ENCODE results near the gene PTPRM. TPM values are rescaled to one million over a fixed set of nuclear protein-coding genes. Genes with fewer than 3 reads are reported as not detected.

The PTPRM gene
- total RNA-seq, 2 donors from 2014 or later = 53.4 to 64.7 TPM

- intact Hi-C loops (cut with DNase I) = no loop called here
- DNase-seq (ENCODE audit: low spot score) = no peak
Observed at GRCh38 chr18:8356001-8356400, 788.9 kb downstream of the PTPRM start.

- no peak for DNase-seq (ENCODE audit: low spot score)
- intact Hi-C loops (cut with DNase I) = no loop called here
Observed at GRCh38 chr18:8357320-8357719, 790.2 kb downstream of the PTPRM start.

GRCh38 chr18:8358033-8358765 is 791.1 kb downstream of the PTPRM start:
- DNase-seq (ENCODE audit: low spot score) = no peak
- intact Hi-C loops (cut with DNase I) = no loop called here

- no peak for DNase-seq (ENCODE audit: low spot score)
- intact Hi-C loops (cut with DNase I) = no loop called here
Observed at GRCh38 chr18:8359076-8359475, 792.0 kb downstream of the PTPRM start.

GRCh38 chr18:8359481-8359880 is 792.4 kb downstream of the PTPRM start:
- DNase-seq (ENCODE audit: low spot score) = no peak
- intact Hi-C loops (cut with DNase I) = no loop called here

- intact Hi-C loops (cut with DNase I) = no loop called here
- no peak for DNase-seq (ENCODE audit: low spot score)
Observed at GRCh38 chr18:8361941-8362471, 794.9 kb downstream of the PTPRM start.

DNA sequence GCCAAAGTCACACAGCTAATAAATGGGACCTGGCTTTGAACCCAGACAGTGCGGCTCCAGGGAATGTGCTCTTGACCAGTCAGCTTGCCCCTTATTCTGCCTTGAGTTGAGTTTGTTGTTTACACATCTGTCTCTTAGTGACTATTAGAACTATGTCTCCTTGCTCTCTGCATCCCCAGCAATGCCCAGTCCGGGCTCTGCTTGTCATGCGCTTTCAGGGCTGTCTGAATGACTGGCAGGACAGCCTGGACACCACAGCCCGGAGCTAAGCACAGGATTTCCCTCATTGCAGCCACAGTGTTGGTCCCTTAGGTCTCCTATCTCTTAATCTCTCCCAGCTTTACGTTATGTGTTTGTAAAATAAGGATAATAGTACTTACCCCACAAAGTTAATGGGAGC is 795.7 kb downstream of the PTPRM start:
- intact Hi-C loops (cut with DNase I) = no loop called here

GRCh38 chr18:8364385-8364784 is 797.3 kb downstream of the PTPRM start:
- no peak for DNase-seq (ENCODE audit: low spot score)
- intact Hi-C loops (cut with DNase I) = no loop called here

More for the DNA sequence above, 795.7 kb downstream of the PTPRM start:
- DNase-seq (ENCODE audit: low spot score) = no peak

GRCh38 chr18:8365006-8365405 is 797.9 kb downstream of the PTPRM start:
- intact Hi-C loops (cut with DNase I) = no loop called here
- no peak for DNase-seq (ENCODE audit: low spot score)

DNA sequence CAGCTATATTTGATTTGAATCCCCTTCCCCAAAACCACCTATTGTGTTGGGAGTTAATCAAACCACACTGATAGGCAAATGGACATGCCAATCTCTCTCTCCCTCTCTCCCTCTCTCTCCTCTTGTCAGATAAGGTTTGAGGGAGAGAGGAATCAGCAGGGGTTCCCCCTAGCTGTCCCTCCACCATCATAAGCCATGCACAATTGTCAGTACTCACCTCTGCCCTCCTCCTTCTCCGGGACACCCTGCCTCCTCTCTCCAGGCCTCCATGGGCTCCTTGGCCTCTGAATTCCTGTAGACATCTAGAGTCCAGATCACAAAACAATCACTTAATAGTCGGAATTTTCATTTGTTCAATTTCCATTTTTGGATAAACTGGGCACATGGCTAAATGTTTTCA is 798.4 kb downstream of the PTPRM start:
- intact Hi-C loops (cut with DNase I) = no loop called here
- DNase-seq (ENCODE audit: low spot score) = no peak

- intact Hi-C loops (cut with DNase I) = no loop called here
- no peak for DNase-seq (ENCODE audit: low spot score)
Observed at GRCh38 chr18:8366070-8366469, 799.0 kb downstream of the PTPRM start.

- no peak for DNase-seq (ENCODE audit: low spot score)
- intact Hi-C loops (cut with DNase I) = no loop called here
Observed at GRCh38 chr18:8366656-8367055, 799.5 kb downstream of the PTPRM start.

DNA sequence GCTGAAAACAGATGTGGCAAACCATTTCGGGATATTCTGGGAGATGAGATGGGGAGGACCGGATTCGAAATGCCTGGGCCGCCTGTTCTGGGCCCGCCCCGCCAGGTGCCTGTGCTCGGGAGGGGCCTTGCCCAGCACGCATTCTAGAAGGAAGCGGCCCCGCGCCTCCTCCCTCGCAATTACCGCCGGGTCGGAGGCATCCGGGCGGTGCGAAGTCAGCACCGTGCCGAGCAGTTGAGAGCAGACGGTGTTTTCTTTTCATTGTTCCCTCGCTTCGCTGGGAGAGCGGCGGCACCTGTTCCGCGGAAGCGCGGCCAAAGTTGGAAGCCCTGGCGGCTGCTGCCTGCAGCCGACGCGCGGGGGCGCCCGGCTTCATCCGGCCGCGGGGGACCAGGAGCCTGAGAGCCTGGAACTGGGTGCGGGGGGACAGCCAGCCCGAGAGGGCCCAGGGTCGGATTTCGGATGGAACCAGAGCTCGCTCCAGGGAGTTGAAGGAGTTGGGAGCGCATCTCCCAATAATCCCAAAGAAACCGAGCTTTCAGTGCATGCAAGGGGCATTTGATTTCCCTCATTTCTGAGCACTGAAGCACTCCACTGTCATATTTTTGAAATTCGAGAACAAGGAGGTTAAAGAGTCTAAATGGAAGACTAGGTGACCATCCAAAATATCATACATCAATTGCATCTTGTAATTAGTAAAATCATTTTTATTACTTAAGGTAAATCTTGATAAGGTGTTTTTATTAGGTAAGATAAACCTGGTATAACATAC is 800.3 kb downstream of the PTPRM start:
- intact Hi-C loops (cut with DNase I) = no loop called here
- no peak for DNase-seq (ENCODE audit: low spot score)

DNA sequence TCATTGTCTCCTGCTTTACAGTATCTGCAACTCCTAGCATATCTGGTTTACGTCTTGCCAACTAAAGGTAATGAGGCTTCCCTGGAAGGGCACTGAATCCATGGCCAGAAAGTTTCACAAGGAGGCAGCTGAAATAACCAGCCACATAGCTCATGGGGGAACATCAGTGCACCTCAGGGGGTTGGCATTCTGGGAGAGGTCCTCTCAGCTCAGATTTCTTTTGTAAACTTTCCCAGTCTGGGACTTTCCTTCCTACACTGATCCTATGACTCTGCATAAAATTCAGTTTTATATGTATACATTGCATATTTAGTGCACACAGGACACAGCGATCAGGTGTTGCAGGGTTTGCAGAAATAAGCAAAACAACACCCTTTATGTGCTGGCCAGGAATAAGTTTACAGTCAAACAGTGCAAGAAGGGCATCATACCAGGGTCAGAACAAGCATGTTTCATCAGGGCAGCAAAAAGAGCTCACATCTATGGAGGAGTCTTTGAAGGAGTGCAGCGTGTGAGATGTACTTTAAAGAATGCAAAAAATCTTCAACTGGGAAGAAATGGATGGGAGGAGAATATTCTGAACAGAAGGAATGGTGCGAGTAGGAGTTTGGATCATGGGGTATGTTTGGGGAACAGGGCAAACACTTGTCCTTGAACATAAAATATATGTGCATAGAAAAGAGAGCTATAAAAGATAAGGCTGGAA is 801.5 kb downstream of the PTPRM start:
- intact Hi-C loops (cut with DNase I) = no loop called here
- DNase-seq (ENCODE audit: low spot score) = no peak

DNA sequence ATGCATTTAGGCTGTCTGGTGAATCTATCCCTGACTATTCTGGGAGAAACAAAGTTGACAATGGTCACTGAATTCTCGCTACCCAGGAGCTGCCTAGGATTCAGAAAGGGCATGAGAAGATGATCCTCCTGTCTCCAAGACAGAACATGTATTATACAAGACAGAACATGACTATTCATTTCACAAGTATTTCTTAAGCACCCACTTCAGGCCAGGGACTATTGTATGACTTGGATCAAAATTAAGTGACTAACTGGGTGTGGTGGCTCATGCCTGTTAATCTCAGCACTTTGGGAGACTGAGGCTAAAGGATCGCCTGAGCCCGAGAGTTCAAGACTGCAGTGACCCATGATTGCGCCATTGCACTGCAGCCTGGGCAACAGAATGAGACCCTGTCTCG is 806.4 kb downstream of the PTPRM start:
- intact Hi-C loops (cut with DNase I) = no loop called here
- DNase-seq (ENCODE audit: low spot score) = no peak

GRCh38 chr18:8374676-8375075 is 807.6 kb downstream of the PTPRM start:
- no peak for DNase-seq (ENCODE audit: low spot score)
- intact Hi-C loops (cut with DNase I) = no loop called here

- DNase-seq (ENCODE audit: low spot score) = no peak
- intact Hi-C loops (cut with DNase I) = no loop called here
Observed at GRCh38 chr18:8375249-8375648, 808.1 kb downstream of the PTPRM start.

- intact Hi-C loops (cut with DNase I) = no loop called here
- DNase-seq (ENCODE audit: low spot score) = no peak
Observed at GRCh38 chr18:8376113-8376512, 809.0 kb downstream of the PTPRM start.

GRCh38 chr18:8379187-8379941 is 812.2 kb downstream of the PTPRM start:
- intact Hi-C loops (cut with DNase I) = no loop called here
- DNase-seq (ENCODE audit: low spot score) = no peak
